HL-60/S4 (cell line): Measurements from ENCODE around the gene CISD3.

Experiments used
- in situ Hi-C: fragments of 300-500 bp; cut with MboI; formaldehyde crosslinking; loops from 2 replicates; pipeline ENCODE4 v1.14.3; 2022; ENCODE audit warnings: low sequenced_read_pairs

The CISD3 gene

DNA sequence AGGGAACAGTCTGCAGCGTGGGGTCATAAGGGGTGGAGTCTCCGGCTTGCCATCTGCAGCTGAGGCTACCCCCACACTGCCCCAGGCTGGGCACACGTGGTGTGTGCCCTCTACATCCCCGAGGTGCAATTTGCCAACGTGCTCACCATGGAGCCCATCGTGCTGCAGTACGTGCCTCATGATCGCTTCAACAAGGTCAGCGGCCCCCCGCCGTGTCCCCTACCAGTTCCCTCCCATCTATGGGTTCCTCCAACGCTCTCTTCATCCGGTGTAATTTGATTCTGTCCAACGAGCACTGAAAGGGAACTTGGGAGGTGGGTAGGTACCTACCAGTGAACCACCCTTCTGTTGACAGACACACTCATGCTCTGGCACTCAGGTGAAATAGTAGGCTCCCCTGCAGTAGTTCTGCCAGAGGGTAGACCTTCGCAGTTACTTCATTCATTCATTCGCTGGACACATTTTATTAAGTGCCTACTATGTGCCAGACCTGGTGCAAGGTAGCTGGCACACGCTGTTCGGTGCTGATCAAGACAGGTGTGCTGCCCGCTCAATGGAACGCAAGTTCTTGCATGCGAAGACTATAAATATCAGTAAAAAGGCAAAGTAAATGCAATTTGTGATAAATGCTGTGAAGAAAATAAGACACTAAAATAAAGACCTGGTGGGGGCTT lies 22.3 kb upstream of the CISD3 start:
- in situ Hi-C loops: no loop called here

DNA sequence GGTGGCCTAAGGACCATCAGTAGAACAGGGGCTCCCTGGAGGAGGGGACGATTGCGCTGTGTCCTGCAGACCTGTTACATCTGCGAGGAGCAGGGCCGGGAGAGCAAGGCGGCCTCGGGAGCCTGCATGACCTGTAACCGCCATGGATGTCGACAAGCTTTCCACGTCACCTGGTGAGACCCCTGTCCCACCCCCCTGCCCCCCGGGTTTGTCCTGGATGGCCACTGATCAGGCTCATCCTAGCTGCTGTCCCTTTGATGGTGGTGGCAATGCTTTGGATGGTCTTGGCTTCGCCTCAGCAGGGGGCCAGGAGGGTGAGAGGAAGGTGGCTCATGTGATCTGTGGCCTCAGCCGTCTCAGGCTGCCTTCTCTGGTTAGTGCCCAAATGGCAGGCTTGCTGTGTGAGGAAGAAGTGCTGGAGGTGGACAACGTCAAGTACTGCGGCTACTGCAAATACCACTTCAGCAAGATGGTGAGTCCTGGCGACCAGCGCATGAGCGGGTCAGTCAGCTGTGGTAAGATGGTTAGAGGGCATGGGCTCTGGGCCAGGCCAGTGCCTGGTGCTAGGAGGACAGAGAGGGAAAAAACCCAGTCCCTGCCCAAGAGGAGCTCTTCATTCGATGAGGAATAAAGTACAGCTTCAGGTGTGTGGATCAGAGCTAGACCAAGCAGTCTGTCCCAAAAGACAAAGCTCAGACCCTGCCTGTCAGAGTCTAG lies 20.9 kb upstream of the CISD3 start:
- in situ Hi-C loops: no loop called here

- in situ Hi-C loops: no loop called here
These were observed 20.1 kb upstream of the CISD3 start for GRCh38 chr17:38709864-38710603.

- in situ Hi-C loops: no loop called here
These were observed 19.6 kb upstream of the CISD3 start for GRCh38 chr17:38710604-38710962.

DNA sequence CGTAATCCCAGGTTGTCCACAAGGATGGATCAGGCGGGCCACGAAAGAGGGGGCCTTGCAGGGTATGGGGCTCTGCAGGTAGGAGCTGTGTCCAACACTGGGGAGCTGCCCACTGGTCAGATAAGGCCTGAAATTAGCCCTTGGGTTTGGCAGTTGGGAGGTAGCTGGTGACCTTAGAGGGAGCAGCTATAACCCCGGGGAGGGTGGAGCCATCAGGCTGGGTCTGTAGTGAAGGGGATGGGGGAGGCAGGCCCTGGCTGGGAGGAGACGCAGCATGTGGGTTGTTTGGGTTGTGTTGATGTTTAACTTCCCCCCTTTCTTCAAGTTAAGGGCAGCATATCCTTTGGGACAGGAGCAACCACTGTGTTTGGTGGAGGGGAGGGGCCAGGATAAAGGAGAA lies 19.2 kb upstream of the CISD3 start:
- in situ Hi-C loops: no loop called here

GRCh38 chr17:38711792-38712571 lies 18.2 kb upstream of the CISD3 start:
- in situ Hi-C loops: no loop called here

DNA sequence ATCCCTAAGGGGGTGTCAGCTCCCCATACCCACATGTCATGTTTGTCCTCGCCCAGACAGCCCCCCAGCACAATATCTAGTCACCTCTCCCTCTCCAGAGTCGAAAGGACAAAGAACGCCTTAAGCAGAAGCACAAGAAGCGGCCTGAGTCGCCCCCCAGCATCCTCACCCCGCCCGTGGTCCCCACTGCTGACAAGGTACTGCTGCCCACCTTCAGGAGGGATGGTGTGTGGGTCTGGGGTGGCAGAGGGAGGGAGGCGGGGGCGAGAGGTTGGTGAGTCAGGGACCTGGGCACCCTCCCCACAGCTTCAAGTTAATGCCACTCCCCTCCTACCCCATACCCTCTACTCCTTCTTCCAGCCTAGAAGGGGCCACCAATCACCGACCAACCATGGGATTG lies 17.5 kb upstream of the CISD3 start:
- in situ Hi-C loops: no loop called here

DNA sequence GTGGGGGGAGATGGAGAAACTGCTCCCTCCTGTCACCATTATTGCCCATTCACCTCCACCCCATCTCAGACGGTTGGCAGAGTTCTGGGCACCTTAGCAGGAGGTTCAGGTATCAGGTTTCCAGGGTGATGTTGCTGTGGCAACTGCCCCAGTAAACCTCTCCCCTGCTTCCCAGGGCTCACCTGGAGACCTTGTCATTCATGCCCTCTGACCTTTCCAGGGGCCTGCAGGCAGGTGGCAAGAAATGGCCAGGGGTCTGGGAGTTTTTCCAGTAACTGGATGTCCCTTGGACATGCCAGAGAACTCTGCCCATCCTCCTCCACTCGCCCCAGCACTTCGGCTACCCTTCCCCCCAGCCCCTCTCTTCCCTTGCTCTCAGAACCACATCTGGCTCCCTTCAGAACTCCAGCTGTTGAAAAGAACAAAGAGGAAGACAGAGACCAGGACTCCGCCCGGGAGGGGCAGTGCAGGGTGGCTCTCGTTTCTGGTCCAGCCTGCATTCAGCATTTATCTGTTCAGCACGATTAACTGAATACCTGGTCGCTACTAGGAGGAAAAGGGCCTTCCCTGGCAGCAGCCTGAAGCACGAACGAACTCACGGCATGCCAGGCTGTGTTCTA lies 16.6 kb upstream of the CISD3 start:
- in situ Hi-C loops: no loop called here

DNA sequence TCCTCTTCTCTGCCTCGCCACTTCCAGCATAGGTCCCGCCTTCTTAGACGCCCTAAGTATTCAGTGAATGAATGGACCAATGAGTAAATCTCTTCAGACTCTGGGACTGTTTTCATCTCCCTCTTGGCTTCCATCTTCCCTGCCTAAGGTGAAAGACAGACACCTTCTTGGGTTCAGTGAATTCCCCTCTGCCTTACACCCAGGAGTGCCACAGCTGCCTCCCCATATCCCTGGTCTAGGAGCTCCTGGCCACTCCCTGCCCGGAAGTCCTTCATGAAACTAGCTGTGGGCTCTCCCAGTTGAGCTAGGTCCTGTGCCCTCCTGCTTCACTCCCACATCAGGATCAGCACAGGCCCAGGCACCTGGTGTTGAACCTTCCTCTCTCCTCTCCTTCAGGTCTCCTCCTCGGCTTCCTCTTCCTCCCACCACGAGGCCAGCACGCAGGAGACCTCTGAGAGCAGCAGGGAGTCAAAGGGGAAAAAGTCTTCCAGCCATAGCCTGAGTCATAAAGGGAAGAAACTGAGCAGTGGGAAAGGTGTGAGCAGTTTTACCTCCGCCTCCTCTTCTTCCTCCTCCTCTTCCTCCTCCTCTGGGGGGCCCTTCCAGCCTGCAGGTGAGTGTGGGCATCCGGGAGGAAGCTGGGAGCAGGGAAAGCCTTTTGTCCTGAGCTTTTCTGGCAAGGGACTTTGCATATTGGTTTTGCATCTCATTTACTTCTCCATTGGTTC lies 14.8 kb upstream of the CISD3 start:
- in situ Hi-C loops: no loop called here

DNA sequence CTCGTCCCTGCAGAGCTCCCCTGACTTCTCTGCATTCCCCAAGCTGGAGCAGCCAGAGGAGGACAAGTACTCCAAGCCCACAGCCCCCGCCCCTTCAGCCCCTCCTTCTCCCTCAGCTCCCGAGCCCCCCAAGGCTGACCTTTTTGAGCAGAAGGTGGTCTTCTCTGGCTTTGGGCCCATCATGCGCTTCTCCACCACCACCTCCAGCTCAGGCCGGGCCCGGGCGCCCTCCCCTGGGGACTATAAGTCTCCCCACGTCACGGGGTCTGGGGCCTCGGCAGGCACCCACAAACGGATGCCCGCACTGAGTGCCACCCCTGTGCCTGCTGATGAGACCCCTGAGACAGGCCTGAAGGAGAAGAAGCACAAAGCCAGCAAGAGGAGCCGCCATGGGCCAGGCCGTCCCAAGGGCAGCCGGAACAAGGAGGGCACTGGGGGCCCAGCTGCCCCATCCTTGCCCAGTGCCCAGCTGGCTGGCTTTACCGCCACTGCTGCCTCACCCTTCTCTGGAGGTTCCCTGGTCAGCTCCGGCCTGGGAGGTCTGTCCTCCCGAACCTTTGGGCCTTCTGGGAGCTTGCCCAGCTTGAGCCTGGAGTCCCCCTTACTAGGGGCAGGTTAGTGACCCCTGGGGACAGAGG lies 13.7 kb upstream of the CISD3 start:
- in situ Hi-C loops: no loop called here

- in situ Hi-C loops: no loop called here
These were observed 12.9 kb upstream of the CISD3 start for GRCh38 chr17:38717139-38717745.

DNA sequence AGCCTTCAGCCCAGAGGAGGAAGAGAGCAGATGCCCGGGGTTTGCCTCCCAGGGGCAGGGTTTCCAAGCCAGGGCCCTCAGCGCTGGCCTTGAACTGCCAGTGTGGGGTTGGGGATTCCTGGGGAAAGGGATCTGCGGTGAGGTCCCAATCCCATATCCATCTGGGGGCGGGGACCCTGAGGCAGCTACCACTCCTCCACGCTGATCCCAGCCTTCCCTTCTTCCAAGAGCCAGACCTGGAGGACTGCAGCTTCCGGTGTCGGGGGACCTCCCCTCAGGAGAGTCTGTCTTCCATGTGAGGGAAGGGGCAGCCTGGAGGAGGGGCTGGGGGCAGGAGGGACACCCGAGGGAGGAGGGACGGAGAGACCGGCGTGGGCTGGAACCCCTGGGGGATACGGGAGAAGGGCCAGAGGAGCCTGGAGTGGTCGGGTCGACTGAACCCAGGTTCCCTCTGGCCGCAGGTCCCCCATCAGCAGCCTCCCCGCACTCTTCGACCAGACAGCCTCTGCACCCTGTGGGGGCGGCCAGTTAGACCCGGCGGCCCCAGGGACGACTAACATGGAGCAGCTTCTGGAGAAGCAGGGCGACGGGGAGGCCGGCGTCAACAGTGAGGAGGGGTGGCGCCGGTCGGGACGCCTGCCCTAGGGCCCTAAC lies 10.7 kb upstream of the CISD3 start:
- in situ Hi-C loops: no loop called here

DNA sequence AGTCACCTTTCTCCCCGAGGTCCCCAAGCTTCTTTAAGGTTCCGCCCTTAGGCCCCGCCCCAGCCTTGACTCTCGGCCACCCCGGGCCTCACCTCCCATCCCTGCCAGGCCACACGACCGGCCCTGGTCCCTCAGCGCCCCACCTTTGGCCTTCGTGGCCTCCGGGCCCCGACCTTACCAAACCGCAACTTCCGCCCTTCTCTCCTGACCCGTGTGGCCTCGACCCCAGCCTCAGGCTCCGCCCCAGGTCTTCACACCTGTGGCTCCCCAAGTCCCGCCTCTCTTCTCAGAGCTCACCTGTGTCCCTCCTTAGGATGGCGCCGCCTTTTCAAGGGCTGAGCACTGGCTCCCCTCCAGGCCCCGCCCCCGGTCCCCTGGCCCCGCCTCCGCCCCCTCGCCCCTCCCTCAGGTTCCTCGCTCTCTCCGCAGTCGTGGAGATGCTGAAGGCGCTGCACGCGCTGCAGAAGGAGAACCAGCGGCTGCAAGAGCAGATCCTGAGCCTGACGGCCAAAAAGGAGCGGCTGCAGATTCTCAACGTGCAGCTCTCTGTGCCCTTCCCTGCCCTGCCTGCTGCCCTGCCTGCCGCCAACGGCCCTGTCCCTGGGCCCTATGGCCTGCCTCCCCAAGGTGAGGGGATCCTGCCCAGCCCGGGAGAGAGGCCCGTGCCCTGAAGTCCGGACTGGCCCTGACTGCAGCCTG lies 10.0 kb upstream of the CISD3 start:
- in situ Hi-C loops: no loop called here

- in situ Hi-C loops: no loop called here
These were observed 9.2 kb upstream of the CISD3 start for GRCh38 chr17:38720941-38721340.

DNA sequence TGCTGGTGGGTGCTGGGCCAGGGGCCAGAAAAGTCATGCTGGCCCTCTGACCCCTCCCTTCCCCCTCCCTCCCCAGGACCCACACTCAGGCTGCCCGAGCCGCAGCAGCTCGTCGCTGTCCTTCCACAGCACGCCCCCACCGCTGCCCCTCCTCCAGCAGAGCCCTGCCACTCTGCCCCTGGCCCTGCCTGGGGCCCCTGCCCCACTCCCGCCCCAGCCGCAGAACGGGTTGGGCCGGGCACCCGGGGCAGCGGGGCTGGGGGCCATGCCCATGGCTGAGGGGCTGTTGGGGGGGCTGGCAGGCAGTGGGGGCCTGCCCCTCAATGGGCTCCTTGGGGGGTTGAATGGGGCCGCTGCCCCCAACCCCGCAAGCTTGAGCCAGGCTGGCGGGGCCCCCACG lies 8.3 kb upstream of the CISD3 start:
- in situ Hi-C loops: no loop called here

- in situ Hi-C loops: no loop called here
These were observed 5.7 kb upstream of the CISD3 start for GRCh38 chr17:38724337-38724988.

DNA sequence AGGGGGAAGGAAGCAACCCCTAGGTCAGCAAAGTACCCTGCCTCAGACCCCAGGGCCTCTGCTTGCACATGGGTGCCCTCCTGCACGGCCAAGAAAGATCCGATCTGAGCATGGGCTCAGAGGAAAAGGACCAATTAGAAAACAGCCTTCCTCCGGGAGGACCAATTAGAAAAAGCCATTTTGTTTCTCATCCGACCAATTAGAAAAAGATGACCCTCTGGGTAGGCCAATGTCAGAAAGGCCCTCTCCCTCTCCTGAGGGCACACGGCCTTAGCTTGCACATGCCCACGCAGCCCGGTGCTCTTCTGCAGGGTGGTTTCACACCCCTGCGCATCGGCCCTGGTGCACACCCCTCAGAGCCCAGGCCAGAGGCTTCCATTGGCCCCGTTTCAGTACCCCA lies 5.1 kb upstream of the CISD3 start:
- in situ Hi-C loops: loop anchor here (5.0 kb wide), 1 partner anchor 48 kb away; no protein-coding TSS in a partner anchor

- in situ Hi-C loops: loop anchor here (5.0 kb wide), 1 partner anchor 49 kb away; no protein-coding TSS in a partner anchor
These were observed 4.0 kb upstream of the CISD3 start for GRCh38 chr17:38726145-38726544.
